WTC11 (cell line): ENCODE data around the gene DNAH1.

Experiments used
- ESRRA ChIP-seq: sonication (generic); formaldehyde crosslinking; IDR thresholded peaks from 2 replicates; pipeline ENCODE4 v1.8.1; 2022; ENCODE audit warnings: mild to moderate bottlenecking, missing genetic modification reagents, borderline replicate concordance
- NFE2L1 ChIP-seq: sonication (generic); formaldehyde crosslinking; IDR thresholded peaks from 2 replicates; pipeline ENCODE4 v1.8.1; 2023; ENCODE audit warnings: missing genetic modification reagents

GRCh38 chr3:52325686-52326085, 9.6 kb downstream of the DNAH1 start:
- no peak for TF ChIP-seq ESRRA
- TF ChIP-seq NFE2L1 (CRISPR knock-in tag): no peak
